ENCODE data around the gene INPP5J. TPM values are rescaled to one million over a fixed set of nuclear protein-coding genes. Genes with fewer than 3 reads are reported as not detected.
"Not testable (repeated sequence)": the region's sequence is repeated elsewhere in the genome, so short reads cannot be mapped to it uniquely, and the experiment has no call there.

INPP5J gene
- total RNA-seq: not detected
- total RNA-seq (2013): not detected

DNA sequence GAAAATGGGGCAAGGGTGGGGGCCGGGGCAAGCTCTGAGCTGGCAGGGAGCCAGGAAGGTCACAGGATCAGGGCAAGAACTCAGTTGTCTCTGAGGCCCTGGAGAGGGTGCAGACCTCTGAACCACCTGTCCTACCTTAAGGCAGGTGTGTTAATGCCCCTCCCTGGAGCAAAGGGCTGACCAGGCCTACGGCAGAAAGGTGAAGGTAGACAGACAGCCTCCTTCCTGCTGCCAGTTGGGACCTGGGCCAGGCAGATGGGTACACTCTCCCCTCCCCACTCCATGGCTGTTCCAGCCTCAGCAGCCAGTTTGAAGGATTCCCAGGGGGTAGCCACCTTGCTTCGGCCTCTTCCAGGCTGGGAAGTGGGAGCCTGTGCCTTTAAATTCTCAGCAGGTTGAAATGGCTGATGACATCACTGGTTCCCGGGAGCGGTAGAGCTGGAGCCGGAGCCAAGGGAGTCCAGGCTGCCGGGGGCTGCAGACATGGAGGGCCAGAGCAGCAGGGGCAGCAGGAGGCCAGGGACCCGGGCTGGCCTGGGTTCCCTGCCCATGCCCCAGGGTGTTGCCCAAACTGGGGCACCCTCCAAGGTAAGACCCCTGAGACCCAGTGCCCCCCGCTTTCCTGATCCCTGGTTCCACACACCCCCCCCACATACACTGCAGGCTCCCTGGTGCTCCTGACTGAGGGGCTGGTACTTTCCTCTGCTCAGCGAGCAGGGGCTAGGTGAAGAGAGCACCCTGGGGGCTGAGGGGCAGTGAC lies at the start of gene INPP5J:
Gene INPP5J, plus strand, starts transcription at position 435 of the 760 bp plus-strand sequence. Its CDS starts 49 bp downstream, at position 484.
- no peaks in the 10 kb centered on the region for H3K36me3 Mint-ChIP-seq
- ATAC-seq: no peak
- H3K4me1 Mint-ChIP-seq: no peaks in the 10 kb centered on the region
- no peak within 1 kb of the TSS for H3K27ac Mint-ChIP-seq
- TF ChIP-seq CTCF (IDR thresholded peaks at IDR 0.05): no peak
- no peaks in the 10 kb centered on the region for H3K9me3 ChIP-seq (ENCODE audit: control insufficient read depth, insufficient read depth, low read length)
- no peaks in the 10 kb centered on the region for H3K27me3 Mint-ChIP-seq (ENCODE audit: low read depth in 2 of 2)
- H3K27ac ChIP-seq (ENCODE audit: low read length): no peak within 1 kb of the TSS
- 72% methylated on average over 10 of the region's 10 CpGs for WGBS (ENCODE audit: insufficient coverage)
- no peak within 1 kb of the TSS for H3K4me3 Mint-ChIP-seq
- no peaks in the 10 kb centered on the region for H3K36me3 ChIP-seq (ENCODE audit: control insufficient read depth, insufficient read depth, low read length)
- no peaks in the 10 kb centered on the region for H3K9me3 Mint-ChIP-seq
- DNase-seq: no peak
- H3K27me3 ChIP-seq (ENCODE audit: control insufficient read depth, insufficient read depth, low read length): no peaks in the 10 kb centered on the region
- intact Hi-C loops (cut with micrococcal nuclease): no loop called here
- no peak within 1 kb of the TSS for H3K4me3 ChIP-seq (ENCODE audit: low read length)
- no peaks in the 10 kb centered on the region for H3K4me1 ChIP-seq (ENCODE audit: control insufficient read depth, insufficient read depth, low read length)

DNA sequence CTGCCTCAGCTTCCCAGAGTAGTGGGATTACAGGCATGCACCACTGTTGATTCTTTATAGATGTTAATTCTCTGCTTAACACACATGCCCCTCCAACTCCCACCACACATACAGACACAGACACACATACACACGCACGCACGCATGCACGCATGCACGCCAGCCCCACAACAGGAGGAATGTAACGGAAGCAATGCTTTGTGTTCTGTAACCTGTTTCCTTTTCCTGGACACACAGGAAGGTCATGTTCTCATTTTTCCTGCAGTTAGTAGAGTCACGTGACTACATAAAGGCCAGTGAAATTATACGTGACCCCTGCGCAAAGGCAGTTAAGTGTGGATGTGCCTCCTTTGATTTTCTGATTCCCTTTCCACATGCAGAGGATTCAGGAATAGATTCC lies 49.6 kb upstream of the INPP5J start:
- H3K27ac Mint-ChIP-seq; H3K9me3 Mint-ChIP-seq; H3K36me3 Mint-ChIP-seq; H3K4me3 ChIP-seq (ENCODE audit: low read length); intact Hi-C loops (cut with micrococcal nuclease); H3K9me3 ChIP-seq (ENCODE audit: control insufficient read depth, insufficient read depth, low read length); H3K27ac ChIP-seq (ENCODE audit: low read length); ATAC-seq; H3K4me1 Mint-ChIP-seq; H3K4me3 Mint-ChIP-seq; DNase-seq; H3K27me3 ChIP-seq (ENCODE audit: control insufficient read depth, insufficient read depth, low read length); H3K27me3 Mint-ChIP-seq (ENCODE audit: low read depth in 2 of 2); H3K4me1 ChIP-seq (ENCODE audit: control insufficient read depth, insufficient read depth, low read length); H3K36me3 ChIP-seq (ENCODE audit: control insufficient read depth, insufficient read depth, low read length): not testable (repeated sequence)
- 78% methylated on average over 9 of the region's 9 CpGs for WGBS (ENCODE audit: insufficient coverage)

DNA sequence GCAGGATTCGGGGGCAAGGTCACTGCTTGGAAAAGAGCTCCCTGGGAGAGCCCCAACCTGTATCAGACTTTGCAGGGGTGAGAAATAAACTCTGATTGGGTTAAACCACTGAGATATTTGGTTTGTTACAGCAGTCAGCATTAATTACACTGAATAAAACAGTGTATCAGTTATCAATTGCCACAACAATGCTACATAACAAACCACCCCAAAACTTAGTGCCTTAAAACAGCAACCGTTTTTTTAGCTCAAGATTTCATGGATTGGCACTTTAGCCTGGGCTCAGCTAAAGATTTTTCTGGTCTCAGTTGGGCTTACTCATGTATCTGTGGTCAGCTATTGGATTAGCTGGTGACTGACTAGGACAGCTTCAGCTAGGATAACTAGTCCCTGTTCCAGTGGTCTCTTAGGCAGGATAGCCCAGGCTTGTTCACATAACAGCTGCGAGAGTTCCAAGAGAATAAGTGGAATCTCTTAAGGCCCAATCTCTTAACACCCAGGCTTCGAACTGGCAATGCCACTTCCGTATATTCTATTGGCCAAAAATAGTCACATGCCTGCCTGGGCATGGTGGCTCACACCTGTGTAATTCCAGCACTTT lies 49.1 kb upstream of the INPP5J start:
- intact Hi-C loops (cut with micrococcal nuclease); H3K36me3 ChIP-seq (ENCODE audit: control insufficient read depth, insufficient read depth, low read length); H3K27me3 Mint-ChIP-seq (ENCODE audit: low read depth in 2 of 2); H3K4me1 ChIP-seq (ENCODE audit: control insufficient read depth, insufficient read depth, low read length); H3K4me3 ChIP-seq (ENCODE audit: low read length); H3K4me3 Mint-ChIP-seq; H3K27me3 ChIP-seq (ENCODE audit: control insufficient read depth, insufficient read depth, low read length); DNase-seq; H3K27ac Mint-ChIP-seq; H3K9me3 ChIP-seq (ENCODE audit: control insufficient read depth, insufficient read depth, low read length); H3K9me3 Mint-ChIP-seq; H3K27ac ChIP-seq (ENCODE audit: low read length); ATAC-seq; H3K36me3 Mint-ChIP-seq; H3K4me1 Mint-ChIP-seq: not testable (repeated sequence)
- 83% methylated on average over 4 of the region's 5 CpGs for WGBS (ENCODE audit: insufficient coverage)

DNA sequence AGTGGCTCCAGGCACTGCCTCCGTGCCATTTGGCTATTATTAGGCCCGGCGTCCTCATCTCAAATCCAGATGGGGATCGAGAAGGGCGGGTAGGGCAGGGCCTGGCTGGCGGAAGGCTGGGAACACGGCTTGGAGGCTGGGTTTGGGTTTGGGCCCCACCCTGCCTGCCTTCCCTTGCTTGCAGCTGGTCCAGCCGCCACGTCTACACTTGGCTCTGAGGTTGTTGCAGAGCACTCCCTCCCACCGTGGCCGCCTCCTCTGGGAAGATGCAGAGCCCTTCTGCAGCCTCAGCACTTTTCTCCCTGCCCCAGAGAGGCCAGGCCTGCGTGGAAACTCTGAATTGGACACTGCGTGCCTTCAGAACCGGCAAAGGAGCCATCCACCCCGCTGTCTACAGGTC lies 46.8 kb upstream of the INPP5J start:
- Mint-ChIP-seq H3K27me3 (ENCODE audit: low read depth in 2 of 2) (peaks cover 0 to 4% of the 10 kb centered on the region in 2 donors), H3K4me3 (no peak overlapping the region), H3K27ac (no peak overlapping the region), H3K9me3 (no peaks in the 10 kb centered on the region), H3K4me1 (peaks cover 2 to 6% of the 10 kb centered on the region in 2 donors), H3K36me3 (no peaks in the 10 kb centered on the region)
- Histone ChIP-seq H3K4me3 (ENCODE audit: low read length) (no peak overlapping the region), H3K27me3 (ENCODE audit: control insufficient read depth, insufficient read depth, low read length) (no peaks in the 10 kb centered on the region), H3K9me3 (ENCODE audit: control insufficient read depth, insufficient read depth, low read length) (no peaks in the 10 kb centered on the region), H3K4me1 (ENCODE audit: control insufficient read depth, insufficient read depth, low read length) (peaks cover 7% of the 10 kb centered on the region), H3K27ac (ENCODE audit: low read length) (no peak overlapping the region), H3K36me3 (ENCODE audit: control insufficient read depth, insufficient read depth, low read length) (no peaks in the 10 kb centered on the region)
- ATAC-seq (no peak), DNase-seq (no peak)
- intact Hi-C loops (cut with micrococcal nuclease): no loop called here
- TF ChIP-seq CTCF (IDR thresholded peaks at IDR 0.05): no peak
- 89% methylated on average over 15 of the region's 15 CpGs for WGBS (ENCODE audit: insufficient coverage)
